NCI-H187 treated with DMSO at 0.1 percent for 48 hours (cell line): ENCODE results near the gene DGKZ.
"Not testable (repeated sequence)": the region's sequence is repeated elsewhere in the genome, so short reads cannot be mapped to it uniquely, and the experiment has no call there.

Experiments
- DNase-seq: peaks from one replicate; lab custom pipeline; 2025; lab: John Stamatoyannopoulos, UW

DGKZ gene

DNA sequence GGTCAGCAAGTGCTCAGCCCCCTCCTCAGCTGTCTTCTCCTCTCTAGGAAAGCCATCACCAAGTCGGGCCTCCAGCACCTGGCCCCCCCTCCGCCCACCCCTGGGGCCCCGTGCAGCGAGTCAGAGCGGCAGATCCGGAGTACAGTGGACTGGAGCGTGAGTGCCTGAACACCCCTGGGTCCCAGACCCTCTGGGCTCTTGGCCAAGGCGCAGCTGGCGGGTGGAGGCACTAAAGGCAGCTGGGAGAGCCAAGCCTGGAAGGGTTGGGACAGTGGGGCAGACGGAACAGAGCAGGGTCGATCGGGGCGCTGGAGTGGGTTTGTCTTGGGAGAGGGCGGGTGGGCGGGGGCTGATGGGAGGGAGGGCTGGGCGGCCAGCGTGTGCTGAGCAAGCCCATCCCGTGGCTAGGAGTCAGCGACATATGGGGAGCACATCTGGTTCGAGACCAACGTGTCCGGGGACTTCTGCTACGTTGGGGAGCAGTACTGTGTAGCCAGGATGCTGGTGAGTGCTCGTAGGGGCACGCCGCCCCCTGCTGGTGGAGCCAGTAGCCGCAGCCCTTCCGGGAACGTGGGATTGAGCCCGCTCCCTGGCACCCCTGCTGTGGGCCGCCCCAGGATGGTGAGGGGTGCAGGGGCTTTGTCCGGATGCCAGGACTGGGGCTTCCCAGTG lies 20.1 kb downstream of the DGKZ start:
- no peak for DNase-seq

DNA sequence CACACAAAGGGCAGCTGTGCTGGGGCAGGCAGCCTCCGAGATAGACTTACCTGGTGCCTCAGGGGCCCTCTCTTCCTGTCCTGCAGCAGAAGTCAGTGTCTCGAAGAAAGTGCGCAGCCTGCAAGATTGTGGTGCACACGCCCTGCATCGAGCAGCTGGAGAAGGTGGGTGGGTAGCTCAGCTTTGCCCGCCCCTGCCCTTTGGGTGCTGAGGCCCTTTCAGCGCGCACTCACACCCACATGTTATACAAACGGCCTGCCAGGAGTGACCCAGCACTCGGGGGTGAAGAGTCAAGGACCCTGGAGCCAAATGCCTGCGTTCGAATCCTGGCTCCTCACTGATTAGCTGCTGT lies 20.6 kb downstream of the DGKZ start:
- no peak for DNase-seq

GRCh38 chr11:46369458-46370152 lies 22.3 kb downstream of the DGKZ start:
- no peak for DNase-seq

- no peak for DNase-seq
Measured at GRCh38 chr11:46370253-46370652, 23.0 kb downstream of the DGKZ start.

DNA sequence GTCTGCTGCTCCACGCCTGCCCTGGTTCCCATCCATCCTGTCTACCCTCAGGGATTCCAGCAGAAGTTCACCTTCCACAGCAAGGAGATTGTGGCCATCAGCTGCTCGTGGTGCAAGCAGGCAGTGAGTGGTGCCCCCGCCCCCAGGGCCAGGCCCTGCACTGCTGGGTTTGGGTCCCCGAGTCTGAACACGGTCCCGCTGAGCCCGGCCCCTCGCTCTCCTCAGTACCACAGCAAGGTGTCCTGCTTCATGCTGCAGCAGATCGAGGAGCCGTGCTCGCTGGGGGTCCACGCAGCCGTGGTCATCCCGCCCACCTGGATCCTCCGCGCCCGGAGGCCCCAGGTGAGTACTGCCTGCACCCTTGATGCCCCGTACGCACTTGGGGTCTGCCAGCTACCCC lies 24.0 kb downstream of the DGKZ start:
- not testable (repeated sequence) for DNase-seq

GRCh38 chr11:46372086-46372485 lies 24.8 kb downstream of the DGKZ start:
- no peak for DNase-seq

DNA sequence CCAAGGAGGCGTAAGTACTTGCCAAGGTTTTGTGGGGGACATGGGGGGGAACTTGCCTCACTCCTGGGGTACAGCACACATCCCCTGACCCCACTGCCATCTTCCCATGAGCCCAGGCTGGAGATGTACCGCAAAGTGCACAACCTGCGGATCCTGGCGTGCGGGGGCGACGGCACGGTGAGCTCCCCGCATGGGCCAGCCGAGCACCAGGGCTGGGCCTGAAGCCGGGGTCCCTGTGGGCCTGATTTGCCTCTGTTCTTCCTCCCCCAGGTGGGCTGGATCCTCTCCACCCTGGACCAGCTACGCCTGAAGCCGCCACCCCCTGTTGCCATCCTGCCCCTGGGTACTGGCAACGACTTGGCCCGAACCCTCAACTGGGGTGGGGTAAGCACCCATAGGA lies 25.2 kb downstream of the DGKZ start:
- DNase-seq = not testable (repeated sequence)

DNA sequence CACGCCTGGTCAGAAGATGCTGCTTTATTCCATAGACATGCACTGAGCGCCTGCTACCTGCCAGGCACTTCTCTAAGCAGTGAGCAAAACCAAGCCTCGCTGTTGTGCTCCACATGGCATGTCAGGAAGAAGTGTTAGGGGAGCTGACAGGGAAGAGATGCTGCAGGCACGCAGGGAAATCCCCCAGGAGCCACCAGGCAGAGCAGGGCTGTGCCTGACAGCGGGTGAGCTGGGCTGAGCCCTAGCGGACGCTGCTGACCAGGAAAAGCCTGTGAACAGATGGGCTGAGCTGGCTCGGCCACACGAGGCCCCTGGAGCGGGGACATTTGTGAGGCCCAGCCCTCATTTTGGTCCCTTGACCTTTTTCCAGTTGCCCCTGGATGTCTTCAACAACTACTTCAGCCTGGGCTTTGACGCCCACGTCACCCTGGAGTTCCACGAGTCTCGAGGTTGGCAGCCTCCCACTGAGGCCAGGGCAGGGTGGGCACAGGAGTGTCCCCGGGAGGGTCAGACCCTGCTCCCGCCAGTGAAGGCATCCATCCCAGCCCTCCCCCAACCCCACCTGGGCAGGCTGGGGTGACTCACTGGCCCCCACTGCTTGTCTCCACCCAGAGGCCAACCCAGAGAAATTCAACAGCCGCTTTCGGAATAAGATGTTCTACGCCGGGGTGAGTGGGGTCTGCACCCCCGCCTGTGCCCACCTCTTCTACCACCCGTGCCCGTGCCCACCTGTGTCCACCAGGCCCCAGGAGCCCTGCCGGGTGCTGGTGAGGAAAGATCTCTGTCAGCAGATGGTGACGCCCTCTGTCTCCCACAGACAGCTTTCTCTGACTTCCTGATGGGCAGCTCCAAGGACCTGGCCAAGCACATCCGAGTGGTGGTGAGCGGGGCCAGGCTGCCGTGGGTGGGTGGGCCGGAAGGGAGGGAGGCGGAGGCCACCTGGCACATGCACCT lies 26.8 kb downstream of the DGKZ start:
- DNase-seq = no peak

DNA sequence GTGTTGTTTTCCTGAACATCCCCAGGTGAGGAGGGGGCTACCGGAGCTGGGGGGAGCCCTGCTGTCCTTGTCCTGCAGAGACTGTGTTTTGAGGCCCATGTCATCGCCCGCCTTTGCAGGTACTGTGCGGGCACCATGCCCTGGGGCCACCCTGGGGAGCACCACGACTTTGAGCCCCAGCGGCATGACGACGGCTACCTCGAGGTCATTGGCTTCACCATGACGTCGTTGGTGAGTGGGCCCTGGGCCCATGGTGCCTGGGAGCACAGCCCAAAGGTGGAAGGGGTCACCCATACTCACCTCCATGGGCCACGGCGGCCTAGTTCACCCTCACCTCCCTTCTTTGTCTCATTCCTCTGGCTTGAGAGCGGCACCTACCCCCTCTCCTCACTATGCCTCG lies 27.6 kb downstream of the DGKZ start:
- no peak for DNase-seq

- no peak for DNase-seq
Measured at GRCh38 chr11:46375392-46376101, 28.3 kb downstream of the DGKZ start.

DNA sequence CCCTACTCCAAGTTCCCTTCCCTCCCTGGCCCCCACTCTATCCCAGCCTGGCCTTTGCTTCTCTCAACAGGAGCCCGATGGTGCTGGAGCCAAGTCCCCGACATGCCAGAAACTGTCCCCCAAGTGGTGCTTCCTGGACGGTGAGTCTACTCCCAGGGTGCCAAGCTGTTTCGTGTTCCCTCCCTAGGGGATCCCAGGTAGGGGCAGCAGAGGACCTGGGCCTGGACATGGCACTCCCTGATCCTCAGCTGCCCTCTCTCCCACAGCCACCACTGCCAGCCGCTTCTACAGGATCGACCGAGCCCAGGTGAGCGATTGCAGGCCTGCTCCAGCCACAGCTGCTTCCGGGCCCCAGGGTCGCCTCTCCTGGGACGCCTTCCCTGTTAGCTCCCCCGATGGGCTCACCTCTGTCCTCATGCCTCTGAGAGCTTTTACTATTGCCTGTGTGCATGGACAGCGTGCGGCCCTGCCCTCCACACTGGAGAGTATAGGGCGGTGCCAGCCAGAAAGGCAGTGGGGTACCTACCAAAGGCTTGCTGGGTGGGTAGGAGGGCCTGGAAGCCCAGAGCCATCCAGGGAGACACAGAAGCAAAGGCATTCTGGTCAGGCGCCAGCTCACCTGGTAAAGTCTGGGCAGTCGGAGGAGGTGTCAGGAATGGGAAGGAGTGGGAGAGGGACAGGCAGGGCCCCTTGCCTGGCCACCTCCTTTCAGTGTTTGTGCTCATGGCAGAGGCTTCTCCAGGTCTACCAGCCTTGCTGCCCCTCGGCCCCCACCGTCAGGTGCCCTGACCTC lies 29.2 kb downstream of the DGKZ start:
- no peak for DNase-seq

DNA sequence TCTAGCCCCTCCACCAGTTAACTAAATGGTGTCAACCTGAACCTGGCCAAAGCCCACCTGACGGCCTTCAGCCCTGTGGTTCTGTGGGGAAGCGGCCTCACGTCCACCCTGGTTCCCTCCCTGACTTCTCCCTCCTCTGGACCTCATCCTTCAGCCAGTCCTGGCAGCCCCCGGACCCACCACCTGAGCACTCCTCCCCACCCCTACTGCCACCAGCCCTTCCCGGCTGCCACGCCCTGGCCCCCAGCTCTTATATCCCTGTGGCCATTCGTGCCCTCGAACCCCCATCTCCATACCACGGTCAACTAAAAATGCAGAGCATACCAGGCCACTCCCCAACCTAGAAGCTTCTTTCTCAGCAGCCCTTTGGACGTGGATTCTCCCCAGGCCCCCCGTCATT lies 30.0 kb downstream of the DGKZ start:
- DNase-seq = no peak

DNA sequence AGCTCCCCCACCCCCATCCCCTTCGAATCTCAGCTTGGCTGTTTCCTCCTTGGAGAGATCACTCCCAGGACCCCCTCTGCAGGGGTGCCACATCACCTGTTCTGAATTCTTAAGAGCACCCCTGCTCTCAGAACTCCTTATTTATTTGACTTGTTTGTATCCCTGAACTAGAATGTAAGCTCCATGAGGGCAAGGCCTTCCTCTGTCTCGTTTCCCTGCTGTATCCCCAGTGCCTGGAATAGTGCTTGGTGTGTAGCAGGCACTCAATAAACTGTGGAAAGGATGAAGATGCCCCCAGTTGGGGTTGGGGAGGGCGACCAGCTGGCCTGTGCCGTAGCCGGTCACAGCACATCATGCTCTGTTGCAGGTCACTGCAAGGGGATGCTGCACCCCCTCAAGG lies 30.6 kb downstream of the DGKZ start:
- DNase-seq = no peak

- no peak for DNase-seq
Measured at GRCh38 chr11:46378296-46378695, 31.0 kb downstream of the DGKZ start.

DNA sequence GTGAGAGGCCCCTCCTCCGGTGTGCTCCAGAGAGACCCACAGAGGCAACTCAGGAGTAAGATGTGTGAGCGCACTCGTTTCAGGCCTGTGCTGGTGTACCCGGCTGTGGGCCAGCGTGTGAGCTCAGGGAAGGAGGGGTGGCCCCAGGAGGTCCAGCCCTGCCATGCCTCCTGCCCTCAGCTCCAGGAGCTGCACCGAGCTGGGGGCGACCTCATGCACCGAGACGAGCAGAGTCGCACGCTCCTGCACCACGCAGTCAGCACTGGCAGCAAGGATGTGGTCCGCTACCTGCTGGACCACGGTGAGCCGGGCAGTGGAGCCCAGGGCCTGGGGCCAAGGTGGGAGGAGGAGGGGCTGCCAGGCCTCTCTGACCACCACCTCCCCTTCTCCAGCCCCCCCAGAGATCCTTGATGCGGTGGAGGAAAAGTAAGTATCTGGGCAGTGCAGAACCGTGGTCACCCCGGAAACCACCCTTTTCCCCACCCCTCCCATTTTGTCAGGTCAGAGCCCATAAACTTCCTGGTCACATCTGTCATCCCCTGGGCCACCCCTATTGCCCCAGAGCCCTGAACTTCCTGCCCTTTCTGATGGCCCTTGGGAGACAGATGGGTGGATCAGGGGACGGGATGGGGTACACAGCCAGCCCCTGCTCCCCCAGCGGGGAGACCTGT lies 31.7 kb downstream of the DGKZ start:
- DNase-seq = no peak

DNA sequence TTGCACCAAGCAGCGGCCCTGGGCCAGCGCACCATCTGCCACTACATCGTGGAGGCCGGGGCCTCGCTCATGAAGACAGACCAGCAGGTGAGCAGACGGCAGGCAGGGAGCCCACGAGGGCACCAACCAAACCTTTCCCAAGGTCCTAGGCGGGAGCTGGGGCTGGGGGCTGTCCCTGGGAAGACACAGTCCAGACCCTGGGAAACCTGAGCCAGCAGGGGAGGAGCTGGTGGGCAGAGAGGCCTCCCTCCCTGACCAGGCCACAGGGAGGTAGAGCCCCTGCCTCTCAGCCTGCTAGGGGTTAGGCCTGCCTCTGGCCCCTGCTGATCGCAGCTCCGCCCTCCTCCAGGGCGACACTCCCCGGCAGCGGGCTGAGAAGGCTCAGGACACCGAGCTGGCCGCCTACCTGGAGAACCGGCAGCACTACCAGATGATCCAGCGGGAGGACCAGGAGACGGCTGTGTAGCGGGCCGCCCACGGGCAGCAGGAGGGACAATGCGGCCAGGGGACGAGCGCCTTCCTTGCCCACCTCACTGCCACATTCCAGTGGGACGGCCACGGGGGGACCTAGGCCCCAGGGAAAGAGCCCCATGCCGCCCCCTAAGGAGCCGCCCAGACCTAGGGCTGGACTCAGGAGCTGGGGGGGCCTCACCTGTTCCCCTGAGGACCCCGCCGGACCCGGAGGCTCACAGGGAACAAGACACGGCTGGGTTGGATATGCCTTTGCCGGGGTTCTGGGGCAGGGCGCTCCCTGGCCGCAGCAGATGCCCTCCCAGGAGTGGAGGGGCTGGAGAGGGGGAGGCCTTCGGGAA lies 32.4 kb downstream of the DGKZ start:
- DNase-seq = not testable (repeated sequence)

GRCh38 chr11:46380340-46381047 lies 33.2 kb downstream of the DGKZ start:
- no peak for DNase-seq

- DNase-seq = no peak
Measured at GRCh38 chr11:46381048-46381818, 34.0 kb downstream of the DGKZ start, which contains the start of gene MDK. Gene MDK, plus strand, starts transcription at chr11:46381669. Its CDS starts 389 bp downstream, at chr11:46382058.
